GM20431 (cell line): ENCODE data around the gene LTBP1.
"Not testable (repeated sequence)": the region's sequence is repeated elsewhere in the genome, so short reads cannot be mapped to it uniquely, and the experiment has no call there.

ENCODE experiments used
- in situ Hi-C: fragments of 300-500 bp; cut with MseI, MboI; formaldehyde crosslinking; loops from one replicate; pipeline ENCODE4 v1.15.0; 2020; ENCODE audit warnings: low sequenced_read_pairs; ENCODE audit not compliant: unreplicated experiment

The LTBP1 gene, protein sequence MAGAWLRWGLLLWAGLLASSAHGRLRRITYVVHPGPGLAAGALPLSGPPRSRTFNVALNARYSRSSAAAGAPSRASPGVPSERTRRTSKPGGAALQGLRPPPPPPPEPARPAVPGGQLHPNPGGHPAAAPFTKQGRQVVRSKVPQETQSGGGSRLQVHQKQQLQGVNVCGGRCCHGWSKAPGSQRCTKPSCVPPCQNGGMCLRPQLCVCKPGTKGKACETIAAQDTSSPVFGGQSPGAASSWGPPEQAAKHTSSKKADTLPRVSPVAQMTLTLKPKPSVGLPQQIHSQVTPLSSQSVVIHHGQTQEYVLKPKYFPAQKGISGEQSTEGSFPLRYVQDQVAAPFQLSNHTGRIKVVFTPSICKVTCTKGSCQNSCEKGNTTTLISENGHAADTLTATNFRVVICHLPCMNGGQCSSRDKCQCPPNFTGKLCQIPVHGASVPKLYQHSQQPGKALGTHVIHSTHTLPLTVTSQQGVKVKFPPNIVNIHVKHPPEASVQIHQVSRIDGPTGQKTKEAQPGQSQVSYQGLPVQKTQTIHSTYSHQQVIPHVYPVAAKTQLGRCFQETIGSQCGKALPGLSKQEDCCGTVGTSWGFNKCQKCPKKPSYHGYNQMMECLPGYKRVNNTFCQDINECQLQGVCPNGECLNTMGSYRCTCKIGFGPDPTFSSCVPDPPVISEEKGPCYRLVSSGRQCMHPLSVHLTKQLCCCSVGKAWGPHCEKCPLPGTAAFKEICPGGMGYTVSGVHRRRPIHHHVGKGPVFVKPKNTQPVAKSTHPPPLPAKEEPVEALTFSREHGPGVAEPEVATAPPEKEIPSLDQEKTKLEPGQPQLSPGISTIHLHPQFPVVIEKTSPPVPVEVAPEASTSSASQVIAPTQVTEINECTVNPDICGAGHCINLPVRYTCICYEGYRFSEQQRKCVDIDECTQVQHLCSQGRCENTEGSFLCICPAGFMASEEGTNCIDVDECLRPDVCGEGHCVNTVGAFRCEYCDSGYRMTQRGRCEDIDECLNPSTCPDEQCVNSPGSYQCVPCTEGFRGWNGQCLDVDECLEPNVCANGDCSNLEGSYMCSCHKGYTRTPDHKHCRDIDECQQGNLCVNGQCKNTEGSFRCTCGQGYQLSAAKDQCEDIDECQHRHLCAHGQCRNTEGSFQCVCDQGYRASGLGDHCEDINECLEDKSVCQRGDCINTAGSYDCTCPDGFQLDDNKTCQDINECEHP (N-terminal part only)

GRCh38 chr2:32946314-32947075, at the start of gene LTBP1:
LTBP1 (plus strand) TSS chr2:32946953; CDS start chr2:32947325, 372 bp downstream.
- in situ Hi-C loops: no loop called here

DNA sequence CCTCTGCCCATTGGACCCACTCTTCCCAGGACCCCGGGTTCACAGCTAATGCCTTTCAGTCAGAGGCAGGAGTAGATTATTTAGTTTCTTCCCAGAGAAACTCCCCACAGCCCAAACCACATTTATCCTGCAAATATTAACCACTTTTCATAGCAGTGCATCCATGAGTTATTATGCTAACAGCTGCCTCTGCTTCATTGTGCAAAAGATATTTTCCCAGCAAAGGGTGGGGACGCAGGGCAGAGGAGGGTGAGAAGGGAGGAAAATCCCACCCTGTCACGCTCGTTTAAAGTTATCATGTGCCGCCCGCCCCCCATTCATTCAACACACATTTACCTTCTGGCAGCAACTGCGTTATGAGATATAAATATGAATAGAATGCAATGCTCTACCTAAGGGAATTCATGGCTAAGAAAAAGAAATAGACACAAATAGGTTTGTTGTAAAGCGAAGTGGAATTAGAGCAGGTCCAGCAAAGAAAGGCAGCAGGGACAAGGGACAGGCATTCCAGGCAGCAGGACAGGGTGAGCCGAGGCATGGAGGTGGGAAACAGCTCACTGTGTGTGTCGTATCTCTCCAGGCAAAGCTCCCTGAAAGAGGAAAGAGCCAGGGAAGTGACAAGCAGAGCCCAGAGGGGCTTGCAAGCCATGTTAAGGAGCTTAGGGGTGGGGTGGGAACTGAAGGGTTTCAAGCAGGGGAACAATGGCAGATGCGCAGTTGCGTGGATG, 46.3 kb upstream of the LTBP1 start:
- in situ Hi-C loops: no loop called here

DNA sequence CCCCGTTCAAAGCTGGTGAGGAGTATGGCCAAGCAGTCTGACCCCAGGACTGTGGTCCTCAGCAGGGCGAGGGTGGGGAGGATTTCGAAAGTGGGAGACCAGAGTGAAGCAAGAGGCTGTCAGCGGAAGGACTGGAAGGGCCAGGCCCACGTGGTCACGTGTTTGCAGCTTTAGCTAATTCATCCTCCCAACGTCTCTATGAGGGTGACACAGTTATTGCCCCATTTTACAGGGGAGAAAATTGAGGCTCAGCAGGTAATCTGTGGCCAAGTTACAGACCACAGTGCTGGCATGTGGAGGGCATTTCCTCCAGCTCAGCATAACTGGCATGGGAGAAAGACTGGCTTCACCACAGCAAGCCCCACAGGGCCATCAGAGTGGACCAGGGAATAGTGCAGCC, 45.4 kb upstream of the LTBP1 start:
- in situ Hi-C loops: no loop called here

- in situ Hi-C loops: no loop called here
Measured at GRCh38 chr2:32902174-32902573, 44.6 kb upstream of the LTBP1 start.

GRCh38 chr2:32902986-32903385, 43.8 kb upstream of the LTBP1 start:
- in situ Hi-C loops: no loop called here

- in situ Hi-C loops: no loop called here
Measured at GRCh38 chr2:32904074-32904473, 42.7 kb upstream of the LTBP1 start.

DNA sequence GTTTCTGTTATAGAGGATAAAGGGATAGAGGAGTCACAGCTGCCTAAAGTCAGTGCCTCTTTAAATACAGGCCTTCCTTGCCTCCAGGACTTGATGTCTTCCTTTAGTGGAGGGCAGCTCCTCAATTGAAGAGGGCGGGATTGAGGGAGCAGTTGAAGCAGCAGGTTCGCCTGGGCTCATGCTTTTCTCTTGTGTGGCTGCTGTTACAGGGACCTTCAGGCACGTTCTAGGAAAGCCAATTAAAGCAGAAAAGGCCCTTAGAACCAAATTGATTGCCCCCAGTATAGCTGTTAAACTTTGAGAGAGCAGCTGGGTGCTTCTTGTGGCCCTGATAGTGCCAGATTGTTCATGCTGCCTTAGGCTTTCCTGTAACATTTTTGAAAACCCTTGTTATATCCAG, 42.0 kb upstream of the LTBP1 start:
- in situ Hi-C loops: no loop called here

GRCh38 chr2:32905270-32905669, 41.5 kb upstream of the LTBP1 start:
- in situ Hi-C loops: no loop called here

GRCh38 chr2:32910883-32911598, 35.7 kb upstream of the LTBP1 start:
- in situ Hi-C loops: no loop called here

GRCh38 chr2:32915694-32916093, 31.1 kb upstream of the LTBP1 start:
- in situ Hi-C loops: no loop called here

- in situ Hi-C loops: no loop called here
Measured at GRCh38 chr2:32918774-32919173, 28.0 kb upstream of the LTBP1 start.

GRCh38 chr2:32919901-32920300, 26.9 kb upstream of the LTBP1 start:
- in situ Hi-C loops: not testable (repeated sequence)

DNA sequence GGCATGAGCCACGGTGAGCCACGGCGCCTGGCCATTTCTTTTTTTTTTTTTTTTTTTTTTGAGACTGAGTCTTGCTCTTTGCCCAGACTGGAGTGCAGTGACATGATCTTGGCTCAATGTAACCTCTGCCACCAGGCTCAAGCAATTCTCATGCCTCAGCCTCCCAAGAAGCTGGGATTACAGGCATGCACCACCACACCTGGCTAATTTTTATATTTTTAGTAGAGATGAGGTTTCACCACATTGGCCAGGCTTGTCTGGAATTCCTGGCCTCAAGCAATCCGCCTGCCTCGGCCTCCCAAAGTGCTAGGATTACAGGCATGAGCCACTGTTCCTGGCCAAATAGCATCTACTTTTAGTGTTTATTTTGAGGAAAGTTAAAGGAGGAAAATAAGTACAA, 25.3 kb upstream of the LTBP1 start:
- in situ Hi-C loops: not testable (repeated sequence)

DNA sequence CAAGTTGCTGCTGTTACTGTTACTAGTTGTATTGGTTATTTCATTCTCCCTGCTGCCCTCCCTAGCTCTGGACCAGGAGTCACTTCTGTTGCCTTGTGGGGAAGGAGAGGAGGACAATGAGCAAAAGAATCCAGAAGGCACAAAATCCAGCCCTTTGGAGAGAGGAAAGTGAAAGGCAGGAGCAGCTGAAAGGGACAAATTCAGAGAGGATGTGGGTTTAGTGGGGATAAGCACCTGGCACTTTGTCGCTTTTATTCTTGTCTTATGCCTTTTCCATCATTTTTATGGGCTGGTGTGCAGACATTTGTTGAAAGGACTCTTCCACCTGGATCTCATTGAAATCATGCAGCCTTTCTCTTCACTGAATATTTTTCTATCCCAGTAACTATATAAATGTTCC, 24.3 kb upstream of the LTBP1 start:
- in situ Hi-C loops: no loop called here

DNA sequence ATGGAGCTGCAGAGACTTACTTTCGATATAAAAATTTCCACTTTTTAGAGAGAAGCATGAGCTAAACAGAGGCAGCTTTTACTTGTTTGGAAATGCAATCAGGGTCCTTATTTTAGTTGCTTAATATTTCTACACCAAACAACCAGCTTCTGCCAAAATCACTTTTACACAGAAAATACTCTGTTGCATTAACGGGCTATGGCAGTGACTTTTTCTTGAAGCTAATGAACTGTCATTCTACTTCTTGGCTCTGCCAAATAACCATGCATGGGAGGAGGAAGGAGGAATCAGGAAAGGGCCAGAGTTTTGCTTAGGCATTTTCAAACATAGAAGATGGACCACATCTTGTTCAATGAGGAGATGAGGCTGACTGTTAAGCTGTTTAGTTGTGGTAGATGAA, 23.6 kb upstream of the LTBP1 start:
- in situ Hi-C loops: no loop called here

DNA sequence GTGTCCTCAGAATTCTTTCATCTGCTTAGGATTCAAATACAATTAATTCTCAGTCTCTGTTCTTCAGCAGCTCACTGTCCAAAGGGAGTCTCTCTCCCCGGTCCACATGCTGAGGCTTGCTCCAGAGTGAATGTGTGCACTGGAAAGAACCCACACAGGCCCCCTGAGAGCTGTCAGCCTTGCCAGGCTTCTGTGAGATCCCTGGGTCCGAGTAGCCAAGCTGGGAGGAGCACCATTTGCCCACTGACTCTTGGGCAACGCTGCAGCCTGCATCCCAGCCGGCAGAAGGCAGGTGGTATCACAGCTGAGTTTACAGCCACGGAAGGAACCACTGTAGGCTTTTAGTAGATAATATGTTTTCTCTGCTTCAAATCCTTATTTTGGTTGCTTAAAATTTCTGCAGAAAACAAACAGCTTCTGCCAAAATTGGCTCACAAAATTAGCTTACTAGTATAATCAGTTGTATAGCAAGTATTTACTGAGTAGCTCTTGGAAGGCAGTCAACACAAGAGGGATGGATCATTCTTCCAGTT, 21.4 kb upstream of the LTBP1 start:
- in situ Hi-C loops: no loop called here

- in situ Hi-C loops: no loop called here
Measured at GRCh38 chr2:32925976-32926707, 20.6 kb upstream of the LTBP1 start.

- in situ Hi-C loops: no loop called here
Measured at GRCh38 chr2:32926708-32927084, 20.1 kb upstream of the LTBP1 start.
